T1000 (cell line): ENCODE measurements around the gene DHRS1.
A peak's percentile ranks its signal among the peaks of the same experiment; 100 is the strongest.

Experiments used
- DNase-seq: peaks from one replicate; lab custom pipeline; 2025; ENCODE audit warnings: mixed read lengths; lab: John Stamatoyannopoulos, UW

DHRS1 gene

DNA sequence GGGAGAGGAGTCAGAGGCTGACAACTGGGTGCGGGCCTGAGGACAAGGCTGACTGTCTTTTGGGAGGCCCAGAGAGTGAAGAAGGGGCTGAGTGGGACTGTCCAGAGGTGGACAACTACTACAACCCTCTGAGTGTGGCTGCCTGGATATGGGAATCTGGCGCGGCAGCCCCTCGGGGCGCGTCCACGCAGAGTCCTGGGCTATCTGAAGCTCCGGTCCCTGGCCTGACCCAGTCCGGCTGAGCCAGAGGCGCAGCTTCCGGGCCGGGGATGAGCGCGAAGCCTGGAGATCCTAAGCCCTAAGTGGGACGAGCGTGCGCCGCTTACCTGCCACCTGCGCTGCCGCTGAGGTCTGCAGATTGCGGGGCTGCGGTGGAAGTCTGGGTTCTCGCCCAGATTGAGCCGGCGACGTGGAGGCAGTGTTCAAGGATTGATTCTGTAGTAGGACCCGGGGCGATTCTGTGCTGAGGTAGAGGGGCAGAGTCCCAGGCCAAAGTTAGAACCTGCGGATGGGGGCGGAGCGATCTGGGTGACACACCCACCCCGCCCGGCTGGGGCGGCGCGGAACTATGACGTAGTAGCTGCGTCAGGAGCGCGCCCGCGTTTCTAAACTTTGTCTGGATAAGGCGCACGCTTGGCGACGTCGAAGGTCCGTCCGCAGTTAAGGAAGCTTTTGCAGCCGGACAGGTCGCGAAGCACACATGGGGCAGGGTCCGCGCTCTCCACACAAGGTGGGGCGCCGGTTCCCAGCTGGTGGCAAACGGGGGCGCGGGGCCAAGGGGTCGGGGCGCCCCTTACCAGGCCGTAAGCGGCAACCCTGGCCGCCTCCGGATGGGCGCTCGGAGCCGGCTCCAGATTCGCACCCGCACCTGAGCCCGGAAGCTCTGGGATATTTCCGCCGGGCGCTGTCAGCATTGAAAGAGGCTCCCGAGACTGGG lies at the start of gene DHRS1, which contains the start of gene NOP9:
DHRS1 (minus strand) TSS at position 526 of the 937 bp plus-strand sequence. CDS start 674 bp downstream, outside the sequence.
NOP9 (plus strand) TSS at position 596 of the 937 bp plus-strand sequence; CDS start at position 701, 105 bp downstream.
- peak; percentile 75 for DNase-seq

- DNase-seq, result no peak
These were observed 48.6 kb upstream of the DHRS1 start for GRCh38 chr14:24348186-24348585.

GRCh38 chr14:24347134-24347533 lies 47.6 kb upstream of the DHRS1 start:
- no peak for DNase-seq

GRCh38 chr14:24343795-24344660 lies 44.4 kb upstream of the DHRS1 start:
- no peak for DNase-seq

GRCh38 chr14:24342889-24343288 lies 43.3 kb upstream of the DHRS1 start:
- DNase-seq, result no peak

- no peak for DNase-seq
These were observed 41.0 kb upstream of the DHRS1 start for GRCh38 chr14:24340606-24341005.

- no peak for DNase-seq
These were observed 39.9 kb upstream of the DHRS1 start, which contains the start of gene RIPK3 for GRCh38 chr14:24339284-24340151. TSS of gene RIPK3 (minus strand) at chr14:24339991. CDS start at chr14:24339826, 165 bp downstream.

DNA sequence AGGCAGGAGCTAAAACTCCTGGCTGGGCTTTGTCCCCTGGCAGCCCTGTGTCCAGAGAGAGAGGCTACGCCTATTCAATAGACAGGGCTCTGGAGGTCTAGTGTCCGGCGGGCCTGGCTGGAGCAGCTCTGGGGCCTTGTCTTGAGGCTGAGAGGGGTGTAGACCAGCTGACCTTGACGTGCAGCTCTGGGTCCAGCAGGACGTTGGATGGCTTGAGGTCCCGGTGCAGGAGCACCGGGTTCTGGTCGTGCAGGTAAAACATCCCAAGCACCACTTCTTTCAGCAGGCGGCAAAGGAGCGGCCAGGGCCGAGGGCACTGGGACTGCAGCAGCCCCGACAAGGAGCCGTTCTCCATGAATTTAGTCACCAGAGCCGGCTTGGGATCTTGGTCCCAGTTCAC lies 39.3 kb upstream of the DHRS1 start:
- DNase-seq, result no peak

DNA sequence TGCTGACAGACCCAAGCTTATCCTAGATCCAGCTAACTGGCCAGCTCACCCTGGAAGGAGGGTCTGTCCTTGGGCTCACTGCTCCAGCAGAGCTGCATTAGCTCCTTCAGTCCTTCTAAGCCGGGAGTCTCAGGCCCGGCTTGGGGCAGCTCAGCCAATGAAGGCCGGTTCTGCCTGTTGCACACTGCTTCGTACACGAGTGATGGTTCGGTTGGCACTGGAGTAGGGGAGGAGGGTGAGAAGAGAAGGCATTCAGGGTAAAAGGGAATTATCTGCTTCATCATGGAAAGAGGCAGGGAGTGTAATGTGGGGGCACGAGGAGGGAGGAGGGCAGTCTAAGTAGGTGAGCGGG lies 38.2 kb upstream of the DHRS1 start:
- no peak for DNase-seq

DNA sequence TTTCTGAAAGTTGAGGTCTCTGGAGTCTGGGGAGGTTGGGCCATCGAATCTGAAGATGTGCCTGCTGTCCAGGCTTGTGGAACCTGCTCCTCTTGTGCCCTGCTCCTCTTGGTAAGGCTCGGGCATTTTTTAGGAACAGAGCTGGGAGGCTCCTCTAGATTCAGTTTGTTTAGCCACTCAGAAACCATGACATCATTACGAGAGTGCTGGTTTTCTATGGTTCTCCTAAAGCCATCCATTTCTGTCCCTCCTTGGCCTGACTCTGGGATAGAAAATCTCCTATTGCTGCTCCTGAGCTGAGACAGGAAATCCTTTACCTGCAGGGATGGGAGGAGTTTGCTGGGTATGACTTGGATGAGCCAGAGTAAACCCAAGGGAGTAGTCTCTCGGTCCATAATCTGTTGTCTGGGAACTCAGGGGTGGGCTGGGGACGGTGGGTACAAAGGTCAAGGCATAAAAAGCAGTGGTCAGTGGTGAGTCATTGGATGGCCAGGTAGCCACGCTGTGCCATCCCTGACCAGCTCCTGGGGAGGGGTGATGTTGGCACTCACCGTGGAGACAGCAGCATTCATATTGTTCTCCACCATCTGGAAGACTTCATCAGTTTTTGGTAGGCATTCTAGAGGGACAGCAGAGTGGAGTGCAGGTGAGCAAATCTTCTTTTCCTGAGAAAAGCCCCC lies 37.7 kb upstream of the DHRS1 start:
- DNase-seq, result no peak

DNA sequence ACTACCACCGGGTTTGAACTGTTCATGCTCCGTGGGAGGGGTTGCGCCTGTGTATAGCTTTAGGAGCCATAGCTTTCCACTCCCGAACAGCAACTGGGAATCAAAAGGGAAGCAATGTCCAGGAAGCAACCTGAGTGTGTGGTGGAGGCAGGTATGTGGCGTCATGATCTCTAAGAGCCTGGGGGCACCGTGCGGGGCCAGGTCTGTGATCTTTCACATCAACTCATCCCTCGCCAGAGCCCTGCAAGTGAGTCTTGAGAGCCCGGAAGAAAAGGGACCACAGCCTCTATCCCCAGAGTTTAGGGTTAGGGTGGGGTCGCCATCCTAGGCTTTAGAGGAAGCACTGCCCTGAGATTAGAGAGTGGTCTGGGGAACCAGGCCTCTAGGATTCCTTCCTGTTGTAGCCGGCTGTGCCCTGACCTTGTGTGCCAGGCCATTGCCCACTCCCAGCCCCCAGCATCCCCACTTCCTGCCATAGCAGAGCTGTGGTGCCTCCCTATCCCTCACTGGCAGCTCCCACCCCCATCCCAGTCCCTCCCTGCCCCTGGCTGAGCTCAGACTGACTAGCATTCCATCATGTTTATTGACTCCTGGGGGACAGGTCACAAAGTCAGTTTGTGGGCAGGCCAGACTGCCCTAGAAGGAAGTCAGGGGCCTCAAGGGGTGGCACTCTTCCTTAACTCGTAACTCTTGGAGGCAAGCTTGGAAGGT lies 36.0 kb upstream of the DHRS1 start:
- no peak for DNase-seq

DNA sequence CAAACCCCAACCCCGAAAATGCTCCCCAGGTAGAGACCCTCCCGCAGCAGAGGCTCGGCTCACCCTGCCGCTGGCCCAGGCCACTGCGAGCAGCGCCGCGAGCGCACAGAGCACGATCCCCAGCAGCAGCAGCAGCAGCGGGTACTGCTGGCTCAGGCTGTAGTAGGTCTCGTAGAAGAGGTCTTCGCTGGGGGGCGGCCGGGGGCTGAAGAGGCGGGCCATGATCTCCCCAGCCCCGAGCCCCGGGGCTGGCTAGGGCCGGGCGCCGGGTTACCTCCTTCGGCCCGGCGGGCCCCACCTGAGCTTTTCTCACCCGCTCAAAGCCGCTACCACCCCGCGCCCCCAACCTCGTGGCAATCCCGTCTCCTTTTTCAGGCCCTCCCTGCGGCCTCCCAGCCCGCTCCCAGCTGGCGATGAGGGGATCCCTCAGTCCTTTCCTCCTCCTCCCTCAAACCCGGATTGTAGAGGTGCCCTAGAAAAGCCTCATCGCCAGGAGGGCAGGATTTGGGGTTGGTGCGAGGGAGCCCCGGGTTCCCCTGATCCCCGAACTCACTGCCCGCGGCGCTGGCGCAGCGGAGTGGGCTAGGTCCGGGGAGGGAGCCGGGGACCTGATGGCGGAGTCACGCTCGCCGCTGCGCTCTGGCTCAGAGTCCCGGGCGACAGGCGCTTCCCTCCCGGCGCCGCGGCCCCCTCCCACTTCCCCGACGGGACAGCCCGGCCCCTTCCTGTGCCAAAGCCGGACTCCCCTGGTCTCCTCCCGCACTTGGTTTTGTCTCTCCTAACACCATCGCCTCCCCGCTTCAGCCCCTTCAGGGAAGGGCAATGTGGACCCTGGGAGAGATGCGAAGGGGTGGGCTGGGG lies 35.1 kb upstream of the DHRS1 start, which contains the start of gene ADCY4:
ADCY4 (minus strand) TSS at position 641 of the 861 bp plus-strand sequence; CDS start at position 222, 419 bp downstream.
- DNase-seq, result no peak

DNA sequence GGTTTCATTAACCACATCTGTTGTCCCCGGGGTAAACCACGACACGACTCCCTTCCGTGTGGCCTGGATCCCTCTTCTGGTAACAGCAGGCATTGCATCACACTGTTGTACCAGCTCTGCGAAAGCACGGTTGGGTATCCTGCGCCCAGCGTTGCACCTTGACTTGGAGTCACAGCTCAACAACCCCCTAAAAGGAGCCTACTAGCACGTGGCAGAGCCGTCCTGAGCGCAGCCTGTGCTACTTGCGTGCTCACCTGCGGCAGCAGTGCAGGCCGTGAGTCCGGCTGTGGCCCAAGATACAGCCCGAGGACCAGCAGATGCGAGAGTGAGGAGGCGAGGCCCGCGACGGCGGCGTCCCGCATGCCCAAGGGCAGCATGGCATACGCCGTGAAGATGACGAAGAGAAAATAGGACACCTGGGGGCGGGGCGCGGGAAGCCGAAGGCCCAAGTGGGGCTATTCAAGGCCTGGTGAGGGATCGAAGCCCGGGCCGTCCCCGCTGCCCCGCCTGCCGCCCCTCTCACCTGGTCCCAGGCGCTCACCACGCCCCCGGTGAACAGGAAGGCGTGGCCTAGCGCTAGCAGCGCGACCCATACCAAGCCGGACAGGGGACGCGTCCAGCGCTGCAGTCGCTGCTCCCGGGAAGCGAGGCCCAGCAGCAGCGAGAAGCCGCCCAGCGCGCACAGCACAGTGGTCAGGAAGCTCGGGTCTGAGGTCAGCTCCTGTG lies 32.9 kb upstream of the DHRS1 start:
- DNase-seq, result peak; percentile 17

DNA sequence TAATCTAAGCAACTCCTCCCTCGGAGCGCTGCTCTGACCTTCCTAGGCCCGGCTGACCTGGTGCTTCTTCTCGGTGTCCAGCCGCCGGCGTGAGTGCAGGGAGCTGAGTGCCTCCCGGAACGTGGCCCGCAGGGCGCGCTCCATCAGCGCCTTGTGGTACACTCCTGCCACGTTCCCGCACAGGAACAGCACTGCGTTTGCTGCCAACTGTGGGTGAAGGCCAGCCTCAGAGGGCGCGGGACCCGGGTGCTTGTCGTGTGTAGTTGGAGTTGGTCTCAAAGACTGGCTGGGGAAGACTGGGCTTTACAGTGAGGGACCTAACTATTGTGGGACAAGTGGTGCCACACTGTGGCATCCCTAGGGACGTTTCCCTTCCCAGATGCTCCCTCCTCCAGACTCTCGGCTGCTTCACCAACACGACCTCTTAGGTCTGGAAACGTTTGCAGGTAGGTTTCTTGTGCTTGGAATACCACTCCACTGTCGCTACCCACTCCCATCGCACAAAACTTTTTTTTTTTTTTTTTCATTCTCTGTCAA lies 32.2 kb upstream of the DHRS1 start:
- no peak for DNase-seq

DNA sequence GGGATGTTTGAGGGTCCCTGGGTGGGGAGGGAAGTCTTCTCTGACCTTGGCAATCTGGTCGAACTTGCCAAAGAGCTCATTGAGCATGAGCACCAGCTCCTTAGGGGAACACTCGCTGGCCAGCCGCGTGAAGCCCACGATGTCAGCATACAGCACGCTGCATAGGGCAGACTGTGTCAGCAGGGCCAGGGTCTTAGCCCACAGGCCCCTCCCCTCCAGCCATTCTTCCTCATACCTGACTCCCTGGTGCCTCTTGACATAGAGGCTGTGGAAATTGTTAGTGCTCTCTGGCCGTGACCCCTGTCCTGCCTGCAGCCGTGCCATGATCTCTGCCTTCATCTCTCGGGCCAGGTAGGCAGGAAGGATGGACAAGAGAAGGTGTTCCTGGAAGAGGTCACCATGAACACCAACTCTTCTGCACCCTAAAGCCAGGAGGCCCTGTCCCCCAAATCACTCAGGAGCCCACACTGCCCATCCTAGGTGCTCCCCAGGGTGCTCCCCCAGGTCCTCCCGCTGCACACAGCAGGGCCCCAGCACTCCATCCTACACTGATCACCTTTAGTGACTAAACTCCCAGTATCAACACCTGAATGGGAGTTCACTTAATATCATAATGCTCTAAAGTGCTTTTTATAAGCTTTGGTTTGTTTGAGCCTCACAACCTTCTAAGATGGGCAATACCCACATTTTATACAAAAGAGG lies 31.5 kb upstream of the DHRS1 start:
- no peak for DNase-seq

- DNase-seq, result no peak
These were observed 30.2 kb upstream of the DHRS1 start for GRCh38 chr14:24329736-24330135.

GRCh38 chr14:24329073-24329663 lies 29.6 kb upstream of the DHRS1 start:
- DNase-seq, result no peak
